Natural killer cell (primary cell): ENCODE data around the gene TMOD4. TPM values are rescaled to one million over a fixed set of nuclear protein-coding genes. Genes with fewer than 3 reads are reported as not detected.
"Not testable (repeated sequence)": the region's sequence is repeated elsewhere in the genome, so short reads cannot be mapped to it uniquely, and the experiment has no call there.

Source experiments
- ATAC-seq, 3 donors: fragments of 150-1000 bp in 2 of 3; fragments of 200-7000 bp in 1 of 3; cut with Tn5 transposase; 1 replicate in 1 of 3; 2 replicates in 2 of 3; pipeline ENCODE4 v1.10.0; 2021; ENCODE audit warnings: mild to moderate bottlenecking in 2 of 3, moderate library complexity in 2 of 3
- DNase-seq, 2 donors: peaks; one replicate each; pipeline versions ENCODE4 v3.0.0 to v3.0.0-alpha.2; 2013 to 2021; ENCODE audit warnings: mixed read lengths in 1 of 2
- H3K27ac ChIP-seq: one replicate; pipeline ENCODE4 v1.5.1; 2013; ENCODE audit warnings: mild to moderate bottlenecking, low read length
- H3K27me3 ChIP-seq: one replicate; pipeline ENCODE4 v1.6.1; 2013; ENCODE audit warnings: low read length; ENCODE audit not compliant: control insufficient read depth, insufficient read depth
- H3K36me3 ChIP-seq: one replicate; pipeline ENCODE4 v1.6.1; 2013; ENCODE audit warnings: low read length; ENCODE audit not compliant: control insufficient read depth, insufficient read depth
- H3K4me1 ChIP-seq: one replicate; pipeline ENCODE4 v1.6.1; 2013; ENCODE audit warnings: low read length; ENCODE audit not compliant: control insufficient read depth, insufficient read depth
- H3K4me3 ChIP-seq: one replicate; pipeline ENCODE4 v1.5.1; 2013; ENCODE audit warnings: low read length
- H3K9me3 ChIP-seq: one replicate; pipeline ENCODE4 v1.6.1; 2013; ENCODE audit warnings: low read length; ENCODE audit not compliant: control insufficient read depth, insufficient read depth
- H3K27ac Mint-ChIP-seq, 2 donors: one replicate each; pipeline ENCODE4 v1.8.0; 2022; ENCODE audit warnings: mild to moderate bottlenecking in 2 of 2, mixed read lengths in 2 of 2, moderate library complexity in 1 of 2
- H3K27me3 Mint-ChIP-seq, 2 donors: one replicate each; pipeline ENCODE4 v1.8.0; 2022; ENCODE audit warnings: low read depth in 2 of 2, mixed read lengths in 2 of 2
- H3K36me3 Mint-ChIP-seq: one replicate; pipeline ENCODE4 v1.8.0; 2022; ENCODE audit warnings: mixed read lengths
- H3K4me1 Mint-ChIP-seq, 2 donors: one replicate each; pipeline ENCODE4 v1.8.0; 2022; ENCODE audit warnings: mixed read lengths in 2 of 2
- H3K4me3 Mint-ChIP-seq: one replicate; pipeline ENCODE4 v1.8.0; 2022; ENCODE audit warnings: mild to moderate bottlenecking, moderate library complexity, mixed read lengths
- H3K9me3 Mint-ChIP-seq, 2 donors: one replicate each; pipeline ENCODE4 v1.8.0; 2022; ENCODE audit warnings: mixed read lengths in 2 of 2
- WGBS: methylation state at CpG from one replicate; pipeline ENCODE4 v1.1.7; 2013; ENCODE audit warnings: missing lambda C conversion rate; ENCODE audit not compliant: insufficient coverage; 5-methylcytosine and 5-hydroxymethylcytosine counted together
- intact Hi-C: fragments of 100-400 bp; cut with micrococcal nuclease; formaldehyde crosslinking; loops from one replicate; pipeline ENCODE4 v1.14.2; 2022
- total RNA-seq, 4 donors: library from RNA; stranded (reverse); fragments of 120-200 nt in 1 of 4; gene quantifications; one replicate each; pipeline versions ENCODE4 v1.2.3 to v1.2.4, GENCODE V29; 2013 to 2022
- TF ChIP-seq, protein P1 (sequence below): fragments of 200-600 bp; IDR thresholded peaks from one replicate; pipeline ENCODE4 v1.8.0; 2022; ENCODE audit warnings: antibody characterized with exemption

TMOD4 gene
- total RNA-seq, 3 donors from 2014 or later (not counting 1 experiment from before 2014, with no cell fraction given), result 2.6 to 3.8 TPM; not detected in 1

DNA sequence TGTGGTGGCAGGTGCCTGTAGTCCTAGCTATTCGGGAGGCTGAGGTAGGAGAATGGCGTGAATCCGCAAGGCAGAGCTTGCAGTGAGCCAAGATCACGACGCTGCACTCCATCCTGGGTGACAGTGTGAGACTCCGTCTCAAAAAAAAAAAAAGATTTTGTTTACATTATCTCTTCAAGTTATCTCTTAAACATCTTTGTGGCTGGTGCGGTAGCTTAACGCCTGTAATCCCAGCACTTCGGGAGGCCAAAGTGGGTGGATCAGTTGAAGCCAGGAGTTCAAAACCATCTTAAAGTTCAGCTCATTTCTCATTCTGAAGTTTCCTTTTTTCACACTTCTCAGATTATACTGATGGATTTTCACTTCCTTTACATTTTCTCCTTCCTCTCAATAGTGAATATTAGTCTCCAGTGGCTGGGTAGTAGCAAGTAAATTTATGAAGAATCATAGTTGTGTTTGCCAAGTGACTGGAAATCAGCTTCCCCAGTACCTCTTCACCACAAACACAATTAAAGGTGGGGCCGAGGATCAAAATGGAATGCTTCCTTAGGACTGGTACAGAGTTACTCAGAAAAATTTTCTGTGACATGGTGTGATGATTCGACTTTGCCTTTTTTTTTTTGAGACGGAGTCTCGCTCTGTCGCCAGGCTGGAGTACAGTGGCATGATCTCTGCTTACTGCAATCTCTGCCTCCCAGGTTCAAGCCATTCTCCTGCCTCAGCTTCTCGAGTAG lies 36.4 kb upstream of the TMOD4 start:
- Mint-ChIP-seq H3K9me3 (no peaks in the 10 kb centered on the region), H3K27me3 (no peaks in the 10 kb centered on the region), H3K27ac (peak overlapping the region; percentile 18 to 67), H3K4me1 (peaks cover 15 to 19% of the 10 kb centered on the region in 2 donors), H3K4me3 (no peak overlapping the region), H3K36me3 (no peaks in the 10 kb centered on the region)
- Histone ChIP-seq H3K4me1 (no peaks in the 10 kb centered on the region), H3K27me3 (no peaks in the 10 kb centered on the region), H3K9me3 (no peaks in the 10 kb centered on the region), H3K27ac (no peak overlapping the region), H3K4me3 (no peak overlapping the region), H3K36me3 (peaks cover 8% of the 10 kb centered on the region)
- intact Hi-C loops, result no loop called here
- WGBS, result 81% methylated on average over 15 of the region's 15 CpGs
- TF ChIP-seq, protein P1, sequence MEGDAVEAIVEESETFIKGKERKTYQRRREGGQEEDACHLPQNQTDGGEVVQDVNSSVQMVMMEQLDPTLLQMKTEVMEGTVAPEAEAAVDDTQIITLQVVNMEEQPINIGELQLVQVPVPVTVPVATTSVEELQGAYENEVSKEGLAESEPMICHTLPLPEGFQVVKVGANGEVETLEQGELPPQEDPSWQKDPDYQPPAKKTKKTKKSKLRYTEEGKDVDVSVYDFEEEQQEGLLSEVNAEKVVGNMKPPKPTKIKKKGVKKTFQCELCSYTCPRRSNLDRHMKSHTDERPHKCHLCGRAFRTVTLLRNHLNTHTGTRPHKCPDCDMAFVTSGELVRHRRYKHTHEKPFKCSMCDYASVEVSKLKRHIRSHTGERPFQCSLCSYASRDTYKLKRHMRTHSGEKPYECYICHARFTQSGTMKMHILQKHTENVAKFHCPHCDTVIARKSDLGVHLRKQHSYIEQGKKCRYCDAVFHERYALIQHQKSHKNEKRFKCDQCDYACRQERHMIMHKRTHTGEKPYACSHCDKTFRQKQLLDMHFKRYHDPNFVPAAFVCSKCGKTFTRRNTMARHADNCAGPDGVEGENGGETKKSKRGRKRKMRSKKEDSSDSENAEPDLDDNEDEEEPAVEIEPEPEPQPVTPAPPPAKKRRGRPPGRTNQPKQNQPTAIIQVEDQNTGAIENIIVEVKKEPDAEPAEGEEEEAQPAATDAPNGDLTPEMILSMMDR, result no peak
- DNase-seq, result peak in 1 of 2 donors; percentile 8
- no peak for ATAC-seq

DNA sequence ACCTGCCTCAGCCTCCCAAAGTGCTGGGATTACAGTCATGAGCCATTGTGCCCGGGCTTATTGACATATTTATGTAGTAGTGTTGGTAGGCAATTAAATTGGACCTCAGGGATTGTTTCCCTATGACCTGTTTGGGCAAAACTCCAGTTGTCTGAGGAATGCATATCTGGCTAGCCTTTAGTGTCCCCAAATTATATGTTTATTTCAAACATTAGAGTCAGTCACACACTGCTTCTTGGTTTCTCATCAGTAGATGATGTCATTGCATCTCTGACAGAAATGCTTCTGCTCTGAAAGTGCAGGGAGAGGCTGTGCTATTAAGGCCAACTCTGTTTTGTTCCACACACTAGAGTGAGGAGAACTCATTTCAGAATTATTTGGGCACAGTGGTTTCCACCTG lies 35.0 kb upstream of the TMOD4 start:
- intact Hi-C loops, result no loop called here
- TF ChIP-seq, protein P1, result no peak
- peak overlapping the region in 1 of 2 donors; percentile 26 for H3K27ac Mint-ChIP-seq

DNA sequence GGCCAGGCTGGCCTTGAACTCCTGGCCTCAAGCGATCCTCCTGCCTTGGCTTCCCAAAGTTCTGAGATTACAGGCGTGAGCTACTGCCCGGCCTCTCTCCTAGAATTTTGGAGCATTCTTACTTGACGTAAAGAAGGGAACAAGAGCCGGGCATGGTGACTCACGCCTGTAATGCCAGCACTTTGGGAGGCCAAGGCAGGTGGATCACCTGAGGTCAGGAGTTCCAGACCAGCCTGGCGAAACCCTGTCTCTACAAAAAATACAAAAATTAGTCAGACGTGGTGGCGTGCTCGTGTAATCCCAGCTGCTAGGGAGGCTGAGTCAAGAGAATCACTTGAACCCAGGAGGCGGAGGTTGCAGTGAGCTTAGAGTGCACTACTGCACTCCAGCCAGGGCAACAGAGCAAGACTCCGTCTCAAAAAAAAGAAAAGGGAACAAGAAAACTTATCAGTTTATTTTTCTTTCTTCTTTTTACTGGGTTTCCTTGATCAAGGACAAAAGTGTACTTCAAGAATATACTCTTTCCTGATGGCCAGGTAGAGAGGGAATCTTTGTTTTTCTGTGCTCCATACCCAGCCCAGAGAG lies 29.7 kb upstream of the TMOD4 start:
- ATAC-seq, H3K9me3 ChIP-seq, H3K9me3 Mint-ChIP-seq, H3K27me3 ChIP-seq, H3K4me3 Mint-ChIP-seq, H3K36me3 Mint-ChIP-seq, H3K4me1 Mint-ChIP-seq, H3K4me1 ChIP-seq, DNase-seq, H3K27me3 Mint-ChIP-seq, H3K27ac ChIP-seq, intact Hi-C loops, H3K4me3 ChIP-seq: not testable (repeated sequence)
- H3K36me3 ChIP-seq, result peaks cover 11% of the 10 kb centered on the region
- peak overlapping the region in 1 of 2 donors; percentile 45 for H3K27ac Mint-ChIP-seq
- WGBS, result 92% methylated on average over 12 of the region's 12 CpGs

More for the DNA sequence above, 35.0 kb upstream of the TMOD4 start:
- Mint-ChIP-seq H3K27me3 (no peaks in the 10 kb centered on the region), H3K9me3 (no peaks in the 10 kb centered on the region), H3K36me3 (no peaks in the 10 kb centered on the region), H3K4me1 (peaks cover 13 to 15% of the 10 kb centered on the region in 2 donors), H3K4me3 (no peak overlapping the region)
- H3K27ac ChIP-seq, result no peak overlapping the region
- 100% methylated on average over 1 of the region's 1 CpG for WGBS
- ATAC-seq, result no peak
- H3K4me3 ChIP-seq, result no peak overlapping the region
- H3K27me3 ChIP-seq, result no peaks in the 10 kb centered on the region
- no peak for DNase-seq
- H3K36me3 ChIP-seq, result peaks cover 9% of the 10 kb centered on the region
- H3K9me3 ChIP-seq, result no peaks in the 10 kb centered on the region
- no peaks in the 10 kb centered on the region for H3K4me1 ChIP-seq

DNA sequence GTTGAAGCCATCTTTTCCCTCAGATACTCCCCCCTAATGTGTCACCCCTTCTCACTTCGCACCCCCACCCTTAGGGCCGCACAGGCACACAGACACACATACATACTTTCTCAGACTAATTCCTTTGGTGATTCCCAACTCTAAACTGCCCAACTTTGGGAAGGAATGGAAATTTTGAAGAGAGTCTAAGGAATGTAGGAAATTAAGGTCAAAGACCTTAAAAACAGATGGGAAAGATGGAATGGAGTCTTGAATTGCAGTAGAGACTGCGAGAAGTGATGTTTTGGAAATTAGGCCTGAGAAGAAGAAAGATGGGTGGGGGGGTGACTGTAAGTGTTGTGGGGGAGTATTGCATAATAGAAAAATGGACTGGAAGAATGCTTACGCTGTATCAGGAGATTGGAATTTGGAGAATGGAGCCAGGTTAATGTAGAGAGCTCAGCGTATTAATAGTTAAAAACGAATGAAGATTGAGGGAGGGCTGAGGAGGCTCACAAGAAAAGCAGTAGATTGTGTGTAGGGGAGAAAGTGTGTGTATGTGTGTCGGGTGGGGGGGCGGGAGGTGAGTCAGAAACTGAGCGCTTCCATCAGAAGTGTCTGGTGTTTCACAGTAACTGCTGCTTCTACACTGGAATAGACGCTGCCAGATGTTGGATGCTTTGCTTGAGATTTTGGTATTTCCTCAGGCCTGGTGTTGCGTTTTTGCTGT lies 24.2 kb upstream of the TMOD4 start:
- ATAC-seq, result no peak
- Histone ChIP-seq H3K36me3 (peaks cover 6% of the 10 kb centered on the region), H3K4me1 (peaks cover 26% of the 10 kb centered on the region), H3K4me3 (no peak overlapping the region), H3K9me3 (no peaks in the 10 kb centered on the region), H3K27me3 (no peaks in the 10 kb centered on the region), H3K27ac (no peak overlapping the region)
- Mint-ChIP-seq H3K9me3 (no peaks in the 10 kb centered on the region), H3K27ac (peak overlapping the region; percentile 98 to 99), H3K36me3 (no peaks in the 10 kb centered on the region), H3K4me3 (peak overlapping the region; percentile 100), H3K27me3 (peaks cover 0 to 4% of the 10 kb centered on the region in 2 donors), H3K4me1 (peaks cover 32 to 38% of the 10 kb centered on the region in 2 donors)
- TF ChIP-seq, protein P1, result no peak
- DNase-seq, result peak in 1 of 2 donors; percentile 41
- intact Hi-C loops, result no loop called here
- 71% methylated on average over 9 of the region's 11 CpGs for WGBS
